Activated CD4-positive, alpha-beta memory T cell treated with anti-CD3 and anti-CD28 coated beads for 36 hours (primary cell): ENCODE data around the gene PAX2. TPM values are rescaled to one million over a fixed set of nuclear protein-coding genes. Genes with fewer than 3 reads are reported as not detected.

Experiments used
- CTCF ChIA-PET: fragments of 350-600 bp; sonication (Branson Sonifier 250); formaldehyde crosslinking; loops from one replicate; lab custom pipeline; 2021; ENCODE audit warnings: antibody characterized with exemption, inconsistent platforms; lab: Charles Lee
- POLR2A ChIA-PET: fragments of 350-600 bp; sonication (Branson Sonifier 250); formaldehyde crosslinking; loops from one replicate; lab custom pipeline; 2021; ENCODE audit warnings: antibody characterized with exemption; lab: Charles Lee
- DNase-seq: peaks from one replicate; pipeline ENCODE4 v3.0.0-alpha.2; 2020
- H3K27ac Mint-ChIP-seq: one replicate; pipeline ENCODE4 v1.8.0; 2021; ENCODE audit warnings: mixed read lengths
- H3K27me3 Mint-ChIP-seq: one replicate; pipeline ENCODE4 v1.8.0; 2021; ENCODE audit warnings: mixed read lengths
- H3K36me3 Mint-ChIP-seq: one replicate; pipeline ENCODE4 v1.8.0; 2021; ENCODE audit warnings: mixed read lengths
- H3K4me1 Mint-ChIP-seq: one replicate; pipeline ENCODE4 v1.8.0; 2021; ENCODE audit warnings: low read depth, mixed read lengths
- H3K4me3 Mint-ChIP-seq: one replicate; pipeline ENCODE4 v1.8.0; 2021; ENCODE audit warnings: mild to moderate bottlenecking, mixed read lengths
- H3K9me3 Mint-ChIP-seq: one replicate; pipeline ENCODE4 v1.8.0; 2021; ENCODE audit warnings: mixed read lengths
- intact Hi-C: fragments of 100-400 bp; cut with micrococcal nuclease; formaldehyde crosslinking; loops from one replicate; pipeline ENCODE4 v1.15.1; 2023
- total RNA-seq, 2 experiments: library from RNA; stranded (reverse); gene quantifications; one replicate each; pipeline ENCODE4 v1.2.3, GENCODE V29; 2021

PAX2 gene
- total RNA-seq, 2 experiments from 2014 or later = not detected

GRCh38 chr10:100750291-100751210 is 5.2 kb downstream of the PAX2 start:
- H3K36me3 Mint-ChIP-seq = no peaks in the 10 kb centered on the region
- DNase-seq = no peak
- H3K4me3 Mint-ChIP-seq = no peak overlapping the region
- ChIA-PET CTCF (interaction anchor here (1.2 to 1.8 kb wide), 4 partner anchors 7 to 138 kb away, joined by 3 to 9 read pairs (median 6); no protein-coding TSS in a partner anchor), POLR2A (no interaction called here)
- intact Hi-C loops = no loop called here
- H3K27me3 Mint-ChIP-seq = peaks cover 78% of the 10 kb centered on the region
- H3K9me3 Mint-ChIP-seq = no peaks in the 10 kb centered on the region
- H3K4me1 Mint-ChIP-seq = peaks cover 27% of the 10 kb centered on the region
- no peak overlapping the region for H3K27ac Mint-ChIP-seq

- POLR2A ChIA-PET = no interaction called here
These were observed 6.0 kb downstream of the PAX2 start for GRCh38 chr10:100751211-100751933.

GRCh38 chr10:100755821-100756220 is 10.4 kb downstream of the PAX2 start:
- Mint-ChIP-seq H3K27ac (no peak overlapping the region), H3K9me3 (no peaks in the 10 kb centered on the region), H3K4me1 (no peaks in the 10 kb centered on the region), H3K4me3 (no peak overlapping the region), H3K36me3 (no peaks in the 10 kb centered on the region), H3K27me3 (peaks cover 81% of the 10 kb centered on the region)
- DNase-seq = no peak
- CTCF ChIA-PET = interaction anchor here (1.2 kb wide), 2 partner anchors 12 to 14 kb away, joined by 3 read pairs; no protein-coding TSS in a partner anchor
- POLR2A ChIA-PET = no interaction called here
- intact Hi-C loops = no loop called here

More at GRCh38 chr10:100751211-100751933, 6.0 kb downstream of the PAX2 start:
- Mint-ChIP-seq H3K4me1 (peaks cover 23% of the 10 kb centered on the region), H3K9me3 (no peaks in the 10 kb centered on the region), H3K27ac (no peak overlapping the region), H3K4me3 (no peak overlapping the region), H3K36me3 (no peaks in the 10 kb centered on the region), H3K27me3 (peaks cover 79% of the 10 kb centered on the region)
- CTCF ChIA-PET = interaction anchor here (1.4 to 1.8 kb wide), 3 partner anchors 8 to 120 kb away, joined by 3 to 9 read pairs (median 8); no protein-coding TSS in a partner anchor
- intact Hi-C loops = no loop called here
- no peak for DNase-seq

- no peak for DNase-seq
- peaks cover 63% of the 10 kb centered on the region for H3K27me3 Mint-ChIP-seq
- CTCF ChIA-PET = interaction anchor here (0.6 kb wide), 1 partner anchor 258 kb away, joined by 4 read pairs; no protein-coding TSS in a partner anchor
- no peak overlapping the region for H3K27ac Mint-ChIP-seq
- intact Hi-C loops = no loop called here
- POLR2A ChIA-PET = no interaction called here
- H3K4me3 Mint-ChIP-seq = no peak overlapping the region
- H3K9me3 Mint-ChIP-seq = no peaks in the 10 kb centered on the region
- no peaks in the 10 kb centered on the region for H3K4me1 Mint-ChIP-seq
- no peaks in the 10 kb centered on the region for H3K36me3 Mint-ChIP-seq
These were observed 13.9 kb downstream of the PAX2 start for GRCh38 chr10:100759331-100759730.

GRCh38 chr10:100760726-100761125 is 15.3 kb downstream of the PAX2 start:
- DNase-seq = no peak
- intact Hi-C loops = no loop called here
- no peaks in the 10 kb centered on the region for H3K36me3 Mint-ChIP-seq
- H3K4me3 Mint-ChIP-seq = no peak overlapping the region
- H3K27me3 Mint-ChIP-seq = peaks cover 61% of the 10 kb centered on the region
- no peaks in the 10 kb centered on the region for H3K9me3 Mint-ChIP-seq
- ChIA-PET POLR2A (no interaction called here), CTCF (no interaction called here)
- no peaks in the 10 kb centered on the region for H3K4me1 Mint-ChIP-seq
- no peak overlapping the region for H3K27ac Mint-ChIP-seq

GRCh38 chr10:100761191-100761590 is 15.8 kb downstream of the PAX2 start:
- Mint-ChIP-seq H3K4me3 (no peak overlapping the region), H3K9me3 (no peaks in the 10 kb centered on the region), H3K36me3 (no peaks in the 10 kb centered on the region), H3K27ac (no peak overlapping the region), H3K4me1 (no peaks in the 10 kb centered on the region), H3K27me3 (peaks cover 60% of the 10 kb centered on the region)
- intact Hi-C loops = no loop called here
- POLR2A ChIA-PET = no interaction called here
- CTCF ChIA-PET = no interaction called here
- DNase-seq = no peak

- no peak for DNase-seq
- intact Hi-C loops = no loop called here
- no peaks in the 10 kb centered on the region for H3K9me3 Mint-ChIP-seq
- POLR2A ChIA-PET = no interaction called here
- H3K4me3 Mint-ChIP-seq = no peak overlapping the region
- H3K27ac Mint-ChIP-seq = no peak overlapping the region
- H3K36me3 Mint-ChIP-seq = no peaks in the 10 kb centered on the region
- CTCF ChIA-PET = no interaction called here
- H3K27me3 Mint-ChIP-seq = peaks cover 62% of the 10 kb centered on the region
- H3K4me1 Mint-ChIP-seq = no peaks in the 10 kb centered on the region
These were observed 17.8 kb downstream of the PAX2 start for GRCh38 chr10:100763043-100763747.

- H3K4me1 Mint-ChIP-seq = no peaks in the 10 kb centered on the region
- no peak overlapping the region for H3K4me3 Mint-ChIP-seq
- DNase-seq = no peak
- CTCF ChIA-PET = interaction anchor here (0.5 to 2.0 kb wide), 2 partner anchors 24 to 77 kb away, joined by 3 to 4 read pairs; no protein-coding TSS in a partner anchor
- H3K27ac Mint-ChIP-seq = no peak overlapping the region
- no peaks in the 10 kb centered on the region for H3K9me3 Mint-ChIP-seq
- intact Hi-C loops = no loop called here
- no peaks in the 10 kb centered on the region for H3K36me3 Mint-ChIP-seq
- H3K27me3 Mint-ChIP-seq = peaks cover 40% of the 10 kb centered on the region
- POLR2A ChIA-PET = no interaction called here
These were observed 21.5 kb downstream of the PAX2 start for GRCh38 chr10:100766693-100767421.

GRCh38 chr10:100767422-100767775 is 22.0 kb downstream of the PAX2 start:
- CTCF ChIA-PET = interaction anchor here (2.0 kb wide), 1 partner anchor 24 kb away, joined by 4 read pairs; no protein-coding TSS in a partner anchor
- H3K9me3 Mint-ChIP-seq = no peaks in the 10 kb centered on the region

GRCh38 chr10:100769481-100769880 is 24.1 kb downstream of the PAX2 start:
- Mint-ChIP-seq H3K27ac (no peak overlapping the region), H3K36me3 (no peaks in the 10 kb centered on the region), H3K27me3 (peaks cover 30% of the 10 kb centered on the region), H3K9me3 (no peaks in the 10 kb centered on the region), H3K4me1 (no peaks in the 10 kb centered on the region), H3K4me3 (no peak overlapping the region)
- CTCF ChIA-PET = interaction anchor here (0.7 to 1.9 kb wide), 2 partner anchors 103 to 109 kb away, joined by 3 to 7 read pairs; no protein-coding TSS in a partner anchor
- POLR2A ChIA-PET = no interaction called here
- intact Hi-C loops = no loop called here
- DNase-seq = no peak

More at GRCh38 chr10:100767422-100767775, 22.0 kb downstream of the PAX2 start:
- H3K4me1 Mint-ChIP-seq = no peaks in the 10 kb centered on the region
- intact Hi-C loops = no loop called here
- no peak overlapping the region for H3K4me3 Mint-ChIP-seq
- no peaks in the 10 kb centered on the region for H3K36me3 Mint-ChIP-seq
- DNase-seq = no peak
- H3K27ac Mint-ChIP-seq = no peak overlapping the region
- POLR2A ChIA-PET = no interaction called here
- H3K27me3 Mint-ChIP-seq = peaks cover 37% of the 10 kb centered on the region

- Mint-ChIP-seq H3K4me1 (no peaks in the 10 kb centered on the region), H3K36me3 (no peaks in the 10 kb centered on the region), H3K4me3 (no peak overlapping the region), H3K27me3 (peaks cover 20% of the 10 kb centered on the region), H3K27ac (no peak overlapping the region), H3K9me3 (no peaks in the 10 kb centered on the region)
- intact Hi-C loops = no loop called here
- DNase-seq = no peak
- ChIA-PET CTCF (interaction anchor here (0.6 kb wide), 1 partner anchor 96 kb away, joined by 3 read pairs; no protein-coding TSS in a partner anchor), POLR2A (no interaction called here)
These were observed 28.3 kb downstream of the PAX2 start for GRCh38 chr10:100773646-100774045.
